H1 (cell line): Measurements from ENCODE around the gene CCNY. TPM values are rescaled to one million over a fixed set of nuclear protein-coding genes. Genes with fewer than 3 reads are reported as not detected.

ENCODE experiments used
- GABPA ChIP-seq: IDR thresholded peaks from 2 replicates; pipeline ENCODE4 v1.6.1; 2011; ENCODE audit warnings: mild to moderate bottlenecking, low read length, moderate library complexity, borderline replicate concordance; ENCODE audit not compliant: insufficient read depth
- polyA plus RNA-seq, 7 experiments: library from polyadenylated mRNA; depleted of rRNA in 3 of 7; stranded (reverse) in 5 of 7; unstranded in 2 of 7; fragments of >200 nt in 5 of 7; fragments of 200-250 nt in 2 of 7; gene quantifications; 1 replicate in 5 of 7; 2 replicates in 1 of 7; 4 replicates in 1 of 7; pipeline versions ENCODE4 v1.2.1 to v1.2.3, GENCODE V29; 2011 to 2013; ENCODE audit warnings: missing spikeins in 2 of 7, mixed read lengths in 2 of 7
- total RNA-seq: library from RNA; stranded (reverse); fragmentation: NEBNext Ultra II Directional; extraction: Animal tissue kit (Norgen Biotek cat#: 25700); gene quantifications from 2 replicates; pipeline ENCODE4 v1.2.1, GENCODE V29; 2021

The CCNY gene
- total and polyA plus RNA-seq, 2 of the 8 experiments (the other 6 are each of a cell fraction or from before 2014, with no cell fraction given): 25.3 to 68.2 TPM

GRCh38 chr10:35399414-35400009, 63.2 kb downstream of the CCNY start (continued):
- TF ChIP-seq GABPA: no peak
